BE2C (cell line): ENCODE data around the gene HOXC11.

Experiments
- DNase-seq: peaks from one replicate; pipeline ENCODE4 v3.0.0-alpha.2; 2020
- H3K27me3 ChIP-seq: fragments of 250-450 bp; sonication (Bioruptor Pico); 2 replicates; pipeline ENCODE4 v1.5.1; 2020; ENCODE audit warnings: mild to moderate bottlenecking
- H3K36me3 ChIP-seq: fragments of 250-450 bp; sonication (Bioruptor Pico); 2 replicates; pipeline ENCODE4 v1.5.1; 2020; ENCODE audit warnings: mild to moderate bottlenecking
- H3K4me1 ChIP-seq: fragments of 250-450 bp; sonication (Bioruptor Pico); 2 replicates; pipeline ENCODE4 v1.5.1; 2020
- H3K4me3 ChIP-seq: 2 replicates; pipeline ENCODE4 v1.5.1; 2011; ENCODE audit warnings: low read depth, low read length
- H3K9me3 ChIP-seq: fragments of 250-450 bp; sonication (Bioruptor Pico); 2 replicates; pipeline ENCODE4 v1.5.1; 2020
- CTCF ChIP-seq: IDR thresholded peaks from 2 replicates; pipeline ENCODE4 v1.5.1; 2012; ENCODE audit warnings: mild to moderate bottlenecking, low read depth, low read length

The HOXC11 gene

GRCh38 chr12:53941750-53942149, 31.2 kb upstream of the HOXC11 start:
- Histone ChIP-seq H3K9me3 (no peaks in the 10 kb centered on the region), H3K4me1 (no peaks in the 10 kb centered on the region), H3K36me3 (no peaks in the 10 kb centered on the region), H3K4me3 (no peak overlapping the region), H3K27me3 (peaks cover 96% of the 10 kb centered on the region)
- TF ChIP-seq CTCF = no peak
- DNase-seq = no peak

GRCh38 chr12:53942467-53942997, 30.4 kb upstream of the HOXC11 start:
- no peak for TF ChIP-seq CTCF
- H3K4me3 ChIP-seq = no peak overlapping the region

GRCh38 chr12:53944209-53944608, 28.7 kb upstream of the HOXC11 start:
- DNase-seq = no peak
- no peaks in the 10 kb centered on the region for H3K4me1 ChIP-seq
- no peaks in the 10 kb centered on the region for H3K36me3 ChIP-seq
- H3K4me3 ChIP-seq = no peak overlapping the region
- H3K27me3 ChIP-seq = peaks cover 96% of the 10 kb centered on the region
- no peak for TF ChIP-seq CTCF
- no peaks in the 10 kb centered on the region for H3K9me3 ChIP-seq

More at GRCh38 chr12:53942467-53942997, 30.4 kb upstream of the HOXC11 start:
- DNase-seq = no peak
- Histone ChIP-seq H3K36me3 (no peaks in the 10 kb centered on the region), H3K4me1 (no peaks in the 10 kb centered on the region), H3K9me3 (no peaks in the 10 kb centered on the region), H3K27me3 (peaks cover 96% of the 10 kb centered on the region)

GRCh38 chr12:53944907-53945847, 27.7 kb upstream of the HOXC11 start:
- Histone ChIP-seq H3K36me3 (no peaks in the 10 kb centered on the region), H3K9me3 (no peaks in the 10 kb centered on the region), H3K4me1 (no peaks in the 10 kb centered on the region), H3K27me3 (peaks cover 96% of the 10 kb centered on the region), H3K4me3 (no peak overlapping the region)
- DNase-seq = no peak
- TF ChIP-seq CTCF = no peak

- no peak for TF ChIP-seq CTCF
- Histone ChIP-seq H3K4me1 (no peaks in the 10 kb centered on the region; the same call in 1 of the 2 replicates), H3K9me3 (no peaks in the 10 kb centered on the region), H3K27me3 (peaks cover 100% of the 10 kb centered on the region), H3K36me3 (no peaks in the 10 kb centered on the region), H3K4me3 (no peak overlapping the region)
- DNase-seq = no peak
Observed at GRCh38 chr12:53947743-53948142, 25.2 kb upstream of the HOXC11 start.
